Epidermal melanocyte (primary cell): ENCODE data around the gene VHLL.

Experiments used
- DNase-seq: peaks from one replicate; pipeline ENCODE4 v3.0.0; 2011; ENCODE audit warnings: low spot score; ENCODE audit not compliant: insufficient read length

The VHLL gene

DNA sequence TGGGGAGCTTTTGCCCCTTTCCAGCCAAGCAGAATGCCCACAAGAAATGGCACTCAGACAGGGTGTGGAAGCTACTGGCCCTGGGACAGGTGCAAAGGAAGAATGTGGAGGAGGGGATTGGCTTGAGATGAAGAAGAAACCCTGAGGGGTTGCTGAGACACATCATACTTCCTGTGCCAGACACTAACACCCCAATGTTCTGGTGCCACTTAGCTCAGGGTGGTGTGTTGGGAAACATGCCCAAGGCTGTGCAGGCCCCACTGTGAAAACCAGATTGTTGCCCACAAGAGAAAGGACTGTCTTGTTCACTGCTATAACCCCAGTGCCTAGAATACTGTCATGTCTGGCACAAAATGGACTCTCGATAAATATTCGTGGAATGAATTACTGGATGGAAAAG is 41.4 kb downstream of the VHLL start:
- DNase-seq: no peak

DNA sequence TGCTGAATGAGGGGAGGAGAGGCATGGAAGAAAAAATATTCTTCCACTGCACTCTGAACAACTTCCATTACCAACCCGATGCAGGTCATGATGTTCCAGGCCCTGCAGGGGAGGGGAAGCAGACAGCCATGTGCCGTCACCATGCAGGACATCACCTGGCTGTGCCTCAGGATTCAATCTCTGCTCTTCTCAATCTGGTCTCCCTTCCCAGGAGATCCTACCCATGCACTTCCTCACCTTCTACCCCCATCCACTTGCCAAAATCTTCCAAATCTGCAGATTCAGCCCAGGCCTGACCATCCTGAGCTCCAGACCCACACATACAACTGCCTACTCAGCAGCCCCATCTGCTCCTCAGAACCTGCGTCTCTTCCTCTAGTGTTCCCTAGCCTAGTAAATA is 45.5 kb downstream of the VHLL start:
- no peak for DNase-seq

DNA sequence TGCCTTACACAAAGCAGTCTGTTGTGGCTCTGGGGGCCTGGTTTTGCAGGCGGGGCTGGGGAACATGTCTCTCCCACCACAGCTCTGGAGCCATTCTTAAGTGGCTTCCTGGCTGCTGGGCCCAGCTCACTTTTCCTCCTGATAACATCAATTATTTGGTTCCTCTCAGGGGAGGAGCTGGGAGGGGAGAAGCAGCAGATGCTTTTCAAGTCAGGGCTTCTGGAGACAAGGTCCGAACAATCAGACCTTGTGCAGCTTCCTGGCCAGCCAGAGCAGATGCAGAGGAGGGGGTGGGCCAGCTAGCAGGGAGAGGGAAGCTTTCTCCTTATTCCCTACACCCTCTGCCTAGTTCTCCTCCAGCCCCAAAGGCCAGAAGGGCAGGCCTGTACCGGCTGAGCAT is 47.6 kb downstream of the VHLL start:
- no peak for DNase-seq

DNA sequence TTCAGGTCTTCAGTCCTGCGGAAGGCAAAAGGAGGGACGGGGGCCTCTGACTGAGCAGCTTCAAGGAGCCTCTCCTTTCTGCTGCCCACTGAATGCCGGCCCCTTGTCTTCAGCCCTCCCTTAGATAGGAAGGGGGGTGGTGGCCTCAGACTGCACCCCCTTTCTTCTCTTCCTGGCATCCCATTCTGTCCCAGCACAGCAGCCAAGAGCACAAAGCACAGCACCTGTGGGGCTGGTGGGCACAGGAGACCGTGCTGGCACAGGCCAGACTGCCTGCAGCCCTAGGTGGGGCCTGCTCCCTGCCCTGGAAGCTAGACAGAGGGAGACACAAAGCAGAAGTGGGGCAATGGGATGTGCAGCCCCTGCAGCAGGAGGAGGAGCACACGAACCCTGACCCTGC is 49.5 kb downstream of the VHLL start:
- no peak for DNase-seq
